GM12875 (cell line): Measurements from ENCODE around the gene CCDC124.

ENCODE experiments used
- H3K4me3 ChIP-seq: one replicate; pipeline ENCODE4 v1.5.1; 2011; ENCODE audit warnings: low read depth, low read length, control low read depth
- TF ChIP-seq, protein P1 (sequence below): IDR thresholded peaks from 2 replicates; pipeline ENCODE4 v1.5.1; 2011; ENCODE audit warnings: low read depth, mild to moderate bottlenecking, control low read depth, inconsistent platforms, low read length, moderate library complexity, borderline replicate concordance; ENCODE audit not compliant: insufficient read depth

The CCDC124 gene

GRCh38 chr19:17922138-17922537 lies 10.7 kb upstream of the CCDC124 start:
- TF ChIP-seq, protein P1, sequence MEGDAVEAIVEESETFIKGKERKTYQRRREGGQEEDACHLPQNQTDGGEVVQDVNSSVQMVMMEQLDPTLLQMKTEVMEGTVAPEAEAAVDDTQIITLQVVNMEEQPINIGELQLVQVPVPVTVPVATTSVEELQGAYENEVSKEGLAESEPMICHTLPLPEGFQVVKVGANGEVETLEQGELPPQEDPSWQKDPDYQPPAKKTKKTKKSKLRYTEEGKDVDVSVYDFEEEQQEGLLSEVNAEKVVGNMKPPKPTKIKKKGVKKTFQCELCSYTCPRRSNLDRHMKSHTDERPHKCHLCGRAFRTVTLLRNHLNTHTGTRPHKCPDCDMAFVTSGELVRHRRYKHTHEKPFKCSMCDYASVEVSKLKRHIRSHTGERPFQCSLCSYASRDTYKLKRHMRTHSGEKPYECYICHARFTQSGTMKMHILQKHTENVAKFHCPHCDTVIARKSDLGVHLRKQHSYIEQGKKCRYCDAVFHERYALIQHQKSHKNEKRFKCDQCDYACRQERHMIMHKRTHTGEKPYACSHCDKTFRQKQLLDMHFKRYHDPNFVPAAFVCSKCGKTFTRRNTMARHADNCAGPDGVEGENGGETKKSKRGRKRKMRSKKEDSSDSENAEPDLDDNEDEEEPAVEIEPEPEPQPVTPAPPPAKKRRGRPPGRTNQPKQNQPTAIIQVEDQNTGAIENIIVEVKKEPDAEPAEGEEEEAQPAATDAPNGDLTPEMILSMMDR = no peak
- no peak overlapping the region for H3K4me3 ChIP-seq

- H3K4me3 ChIP-seq = no peak overlapping the region
- TF ChIP-seq, protein P1 = no peak
Observed at GRCh38 chr19:17926044-17926443, 6.8 kb upstream of the CCDC124 start.

DNA sequence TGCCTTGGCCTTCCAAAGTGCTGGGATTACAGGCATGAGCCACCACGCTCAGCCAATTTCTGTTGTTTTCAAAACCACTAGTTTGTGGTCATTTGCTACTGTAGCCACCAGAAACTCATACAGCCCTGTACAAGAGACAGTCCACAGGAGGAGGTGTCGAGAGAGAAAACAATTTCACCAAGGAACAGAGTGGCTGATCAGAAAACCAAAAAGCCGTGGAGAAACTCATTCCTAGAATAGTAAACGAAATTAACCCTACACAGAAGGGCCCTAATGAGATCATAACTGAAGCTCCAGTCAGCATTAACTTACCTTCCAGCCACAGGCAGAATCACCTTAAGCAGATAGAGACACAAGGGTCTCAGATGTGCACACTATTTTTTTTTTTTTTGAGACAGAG lies 3.8 kb upstream of the CCDC124 start:
- H3K4me3 ChIP-seq = no peak overlapping the region
- TF ChIP-seq, protein P1 = no peak

- peak overlapping the region; percentile 12 for H3K4me3 ChIP-seq
- TF ChIP-seq, protein P1 = no peak
Observed at GRCh38 chr19:17931532-17932191, 1.2 kb upstream of the CCDC124 start.

DNA sequence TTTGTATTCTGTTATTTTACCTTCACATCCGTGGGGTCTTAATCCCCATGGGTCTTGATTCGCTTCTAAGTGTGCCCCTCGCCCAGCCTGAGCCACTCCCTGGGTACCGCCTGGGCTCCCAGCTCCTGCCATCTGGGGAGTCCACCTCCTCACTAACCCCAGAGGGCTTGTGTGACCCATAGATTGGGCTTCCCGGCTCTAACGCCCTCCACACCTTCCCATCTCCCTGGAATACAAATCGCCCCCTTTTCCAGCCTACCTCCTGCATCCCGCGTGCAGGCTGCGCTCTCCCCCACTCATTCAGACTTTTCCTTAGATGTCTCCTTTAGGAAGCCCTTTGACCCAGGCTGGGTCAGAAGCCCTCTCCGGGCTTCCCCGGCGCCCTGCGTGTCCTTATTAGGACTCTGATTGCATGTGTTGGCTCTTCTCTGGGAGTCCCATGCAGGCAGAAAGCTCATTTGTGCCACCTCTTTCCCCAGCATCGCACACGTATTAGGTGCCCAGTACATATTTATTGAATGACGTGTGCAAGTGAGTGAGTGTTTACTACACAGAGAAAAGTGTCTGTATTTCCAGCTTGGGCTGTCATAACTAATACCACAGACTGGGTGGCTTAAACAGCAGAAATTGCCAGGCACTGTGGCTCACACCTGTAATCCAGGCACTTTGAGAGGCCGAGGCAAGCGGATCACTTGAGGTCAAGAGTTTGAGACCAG lies 757 bp downstream of the CCDC124 start:
- peak overlapping the region; percentile 100 for H3K4me3 ChIP-seq
- TF ChIP-seq, protein P1 = no peak

DNA sequence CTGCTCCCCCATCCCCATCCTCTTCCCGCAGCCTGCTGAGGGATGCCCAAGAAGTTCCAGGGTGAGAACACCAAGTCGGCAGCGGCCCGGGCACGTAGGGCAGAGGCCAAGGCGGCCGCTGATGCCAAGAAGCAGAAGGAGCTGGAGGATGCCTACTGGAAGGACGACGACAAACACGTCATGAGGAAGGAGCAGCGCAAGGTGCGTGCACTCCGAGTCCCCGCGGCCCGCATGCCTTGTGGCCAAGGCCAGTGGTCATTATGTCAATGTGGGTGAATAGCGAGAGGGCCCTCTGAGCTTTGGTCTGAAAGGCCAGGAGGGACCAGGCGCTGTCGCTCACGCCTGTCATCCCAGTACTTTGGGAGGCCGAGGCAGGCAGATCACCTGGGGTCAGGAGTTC lies 3.6 kb downstream of the CCDC124 start:
- no peak overlapping the region for H3K4me3 ChIP-seq
- TF ChIP-seq, protein P1 = no peak

GRCh38 chr19:17937371-17937900 lies 4.6 kb downstream of the CCDC124 start:
- TF ChIP-seq, protein P1 = no peak
- no peak overlapping the region for H3K4me3 ChIP-seq
